Measurements from ENCODE around the gene RANBP3L. TPM values are rescaled to one million over a fixed set of nuclear protein-coding genes. Genes with fewer than 3 reads are reported as not detected.

Gene RANBP3L
- polyA plus RNA-seq, 2 of the 4 experiments (the other 2 are of a cell fraction): not detected

- TF ChIP-seq EP300 (IDR thresholded peaks at IDR 0.05) (no peak), PHF8 (IDR thresholded peaks at IDR 0.05; ENCODE audit: borderline replicate concordance, low read depth) (no peak), JUNB (IDR thresholded peaks at IDR 0.05) (no peak), FOSB (CRISPR knock-in tag; IDR thresholded peaks at IDR 0.05) (no peak), CHD2 (IDR thresholded peaks at IDR 0.05; ENCODE audit: low read length, partially characterized antibody) (no peak), HOXB13 (CRISPR knock-in tag; IDR thresholded peaks at IDR 0.05; ENCODE audit: low read depth) (no peak)
- TF ChIP-seq, protein P1, sequence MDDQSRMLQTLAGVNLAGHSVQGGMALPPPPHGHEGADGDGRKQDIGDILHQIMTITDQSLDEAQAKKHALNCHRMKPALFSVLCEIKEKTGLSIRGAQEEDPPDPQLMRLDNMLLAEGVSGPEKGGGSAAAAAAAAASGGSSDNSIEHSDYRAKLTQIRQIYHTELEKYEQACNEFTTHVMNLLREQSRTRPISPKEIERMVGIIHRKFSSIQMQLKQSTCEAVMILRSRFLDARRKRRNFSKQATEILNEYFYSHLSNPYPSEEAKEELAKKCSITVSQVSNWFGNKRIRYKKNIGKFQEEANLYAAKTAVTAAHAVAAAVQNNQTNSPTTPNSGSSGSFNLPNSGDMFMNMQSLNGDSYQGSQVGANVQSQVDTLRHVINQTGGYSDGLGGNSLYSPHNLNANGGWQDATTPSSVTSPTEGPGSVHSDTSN (IDR thresholded peaks at IDR 0.05): no peak
- DNase-seq (ENCODE audit: low read depth in 1 of 2, low spot score in 1 of 2) (no peak), FAIRE-seq (no peak), ATAC-seq (no peak)
- Histone ChIP-seq H3K4me3 (no peak overlapping the region), H3K4me2 (no peak overlapping the region), H3K9me3 (no peaks in the 10 kb centered on the region), H3K4me1 (no peaks in the 10 kb centered on the region), H3K27ac (no peak overlapping the region)
- POLR2A ChIA-PET: no interaction called here
- WGBS (ENCODE audit: missing lambda C conversion rate): 16% methylated on average over 3 of the region's 3 CpGs
- CTCF ChIA-PET: no interaction called here
Observed at GRCh38 chr5:36270175-36270574, 31.5 kb downstream of the RANBP3L start.

DNA sequence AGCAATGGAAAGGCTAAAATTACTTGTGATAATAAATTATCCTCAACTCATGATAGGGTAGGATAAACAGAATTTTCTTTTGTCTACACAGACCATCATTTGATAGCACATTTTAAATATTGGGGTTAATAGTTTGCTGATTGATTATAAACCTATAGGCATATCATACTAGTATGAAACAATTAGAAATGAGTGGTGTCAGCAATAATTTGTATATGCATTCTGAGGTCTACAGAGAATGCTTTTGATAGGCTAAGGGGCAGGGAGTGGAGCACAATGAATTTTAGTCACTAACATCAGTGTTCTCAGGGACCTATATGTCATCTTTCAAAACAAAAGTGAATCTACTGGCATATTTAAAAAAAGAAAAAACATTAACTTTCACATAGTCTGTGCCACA is 32.2 kb downstream of the RANBP3L start:
- POLR2A ChIA-PET: no interaction called here
- DNase-seq (ENCODE audit: low read depth in 1 of 2, low spot score in 1 of 2) (no peak), FAIRE-seq (no peak), ATAC-seq (no peak)
- Histone ChIP-seq H3K4me2 (no peak overlapping the region), H3K9me3 (no peaks in the 10 kb centered on the region), H3K4me1 (no peaks in the 10 kb centered on the region), H3K27ac (no peak overlapping the region), H3K4me3 (no peak overlapping the region)
- TF ChIP-seq, protein P2, sequence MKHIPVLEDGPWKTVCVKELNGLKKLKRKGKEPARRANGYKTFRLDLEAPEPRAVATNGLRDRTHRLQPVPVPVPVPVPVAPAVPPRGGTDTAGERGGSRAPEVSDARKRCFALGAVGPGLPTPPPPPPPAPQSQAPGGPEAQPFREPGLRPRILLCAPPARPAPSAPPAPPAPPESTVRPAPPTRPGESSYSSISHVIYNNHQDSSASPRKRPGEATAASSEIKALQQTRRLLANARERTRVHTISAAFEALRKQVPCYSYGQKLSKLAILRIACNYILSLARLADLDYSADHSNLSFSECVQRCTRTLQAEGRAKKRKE (CRISPR knock-in tag; IDR thresholded peaks at IDR 0.05; ENCODE audit: low read depth): no peak
- peak; percentile 79 for TF ChIP-seq MAFK (IDR thresholded peaks at IDR 0.05; ENCODE audit: partially characterized antibody)
- CTCF ChIA-PET: interaction anchor here (1.4 kb wide), 1 partner anchor 38 kb away, joined by 3 read pairs; no protein-coding TSS in a partner anchor

- Histone ChIP-seq H3K4me3 (no peak overlapping the region), H3K4me2 (no peak overlapping the region), H3K9me3 (no peaks in the 10 kb centered on the region), H3K4me1 (no peaks in the 10 kb centered on the region), H3K27ac (no peak overlapping the region)
- DNase-seq (ENCODE audit: low read depth in 1 of 2, low spot score in 1 of 2) (no peak), FAIRE-seq (no peak), ATAC-seq (no peak)
- WGBS (ENCODE audit: missing lambda C conversion rate): 72% methylated on average over 3 of the region's 3 CpGs
- POLR2A ChIA-PET: no interaction called here
- CTCF ChIA-PET: no interaction called here
- TF ChIP-seq CEBPB (IDR thresholded peaks at IDR 0.05) (no peak), MAFK (IDR thresholded peaks at IDR 0.05; ENCODE audit: partially characterized antibody) (peak; percentile 71)
Observed at GRCh38 chr5:36267905-36268304, 33.8 kb downstream of the RANBP3L start.

- POLR2A ChIA-PET: no interaction called here
- DNase-seq (ENCODE audit: low read depth in 1 of 2, low spot score in 1 of 2): no peak
- 53% methylated on average over 4 of the region's 4 CpGs for WGBS (ENCODE audit: missing lambda C conversion rate)
- no peak overlapping the region for H3K4me2 ChIP-seq
- H3K9me3 ChIP-seq: no peaks in the 10 kb centered on the region
- no peak for FAIRE-seq
- CTCF ChIA-PET: interaction anchor here (0.6 to 2.5 kb wide), 9 partner anchors 10 to 432 kb away, joined by 3 to 15 read pairs (median 7); partner anchors contain the start of gene NADK2
- 0 out of 6 replicates have a peak, but pooled peaks of 1 of the 2 experiments have one; percentile 39 for ATAC-seq
- H3K4me3 ChIP-seq: no peak overlapping the region
- no peaks in the 10 kb centered on the region for H3K4me1 ChIP-seq
- H3K27ac ChIP-seq: no peak overlapping the region
- TF ChIP-seq MAZ (IDR thresholded peaks at IDR 0.05; ENCODE audit: borderline replicate concordance, low read depth, low read length): no peak
- no peak for TF ChIP-seq EP300 (IDR thresholded peaks at IDR 0.05)
Observed at GRCh38 chr5:36264202-36264760, 37.4 kb downstream of the RANBP3L start.

GRCh38 chr5:36261186-36261585 is 40.5 kb downstream of the RANBP3L start:
- H3K4me2 ChIP-seq: no peak overlapping the region
- H3K9me3 ChIP-seq: no peaks in the 10 kb centered on the region
- no peak for FAIRE-seq
- H3K4me1 ChIP-seq: no peaks in the 10 kb centered on the region
- TF ChIP-seq JUNB (IDR thresholded peaks at IDR 0.05): no peak
- TF ChIP-seq TFCP2L1 (CRISPR knock-in tag; IDR thresholded peaks at IDR 0.05): no peak
- TF ChIP-seq NPAS2 (CRISPR knock-in tag; IDR thresholded peaks at IDR 0.05; ENCODE audit: borderline replicate concordance): no peak
- TF ChIP-seq CBX8 (IDR thresholded peaks at IDR 0.05): 0 out of 2 replicates have a peak, but pooled peaks have one; percentile 51
- TF ChIP-seq GATA3 (IDR thresholded peaks at IDR 0.05; ENCODE audit: borderline replicate concordance): no peak
- no peak for TF ChIP-seq HOXB13 (CRISPR knock-in tag; IDR thresholded peaks at IDR 0.05; ENCODE audit: low read depth)
- DNase-seq (ENCODE audit: low read depth in 1 of 2, low spot score in 1 of 2): no peak
- ChIA-PET CTCF (interaction anchor here (1.5 kb wide), 1 partner anchor 45 kb away, joined by 4 read pairs; no protein-coding TSS in a partner anchor), POLR2A (no interaction called here)
- WGBS (ENCODE audit: missing lambda C conversion rate): 57% methylated on average over 6 of the region's 6 CpGs
- no peak overlapping the region for H3K27ac ChIP-seq
- H3K4me3 ChIP-seq: no peak overlapping the region
- no peak for ATAC-seq

Measured in A549 (cell line).